Stimulated activated CD8-positive, alpha-beta memory T cell treated with anti-CD3 and anti-CD28 coated beads, Interleukin-7, amount 100 ng/mL, for 24 hours (primary cell): ENCODE results near the gene ABCC4.

ENCODE experiments used
- DNase-seq: peaks from one replicate; pipeline ENCODE4 v3.0.0-alpha.2; 2020; ENCODE audit warnings: low read depth

The ABCC4 gene

DNA sequence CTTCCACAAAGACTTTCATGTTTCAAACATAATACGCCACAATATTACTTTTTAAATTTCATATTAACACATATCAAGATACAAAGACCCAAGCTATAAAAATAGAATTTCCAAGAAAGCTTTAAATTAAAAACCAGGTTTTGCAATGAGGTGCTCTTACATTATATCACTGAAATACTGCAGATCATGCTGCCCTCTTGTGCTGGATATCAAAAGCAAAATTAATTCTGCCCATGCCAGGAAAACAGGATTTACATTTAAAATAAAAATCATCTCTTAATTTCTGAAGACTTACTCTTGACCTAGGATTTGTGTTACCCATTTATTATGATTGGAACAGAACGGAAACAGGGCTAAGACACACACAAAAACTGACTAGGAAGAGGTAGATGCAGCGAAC, 145.0 kb downstream of the ABCC4 start:
- DNase-seq: no peak

DNA sequence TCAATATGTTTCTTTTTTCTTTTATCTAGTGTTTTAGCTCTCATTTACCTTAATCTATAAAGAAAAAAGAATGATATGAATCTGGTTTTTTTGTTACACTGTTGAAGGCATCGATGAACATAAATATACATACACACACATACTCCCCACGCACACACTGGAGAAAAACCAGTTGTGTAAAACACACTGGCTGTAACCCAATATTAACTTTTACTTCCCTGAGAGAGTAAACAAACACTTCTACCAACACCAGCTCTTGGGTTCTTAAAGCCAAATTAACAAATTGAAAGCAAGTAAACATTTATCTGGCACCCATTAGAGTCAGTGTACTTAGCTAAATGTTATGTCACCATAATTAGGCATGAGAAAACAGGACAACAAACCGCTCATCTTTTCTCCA, 145.7 kb downstream of the ABCC4 start:
- no peak for DNase-seq

GRCh38 chr13:95155093-95155492, 146.2 kb downstream of the ABCC4 start:
- no peak for DNase-seq

- DNase-seq: no peak
These were observed 146.8 kb downstream of the ABCC4 start for GRCh38 chr13:95154413-95154886.

DNA sequence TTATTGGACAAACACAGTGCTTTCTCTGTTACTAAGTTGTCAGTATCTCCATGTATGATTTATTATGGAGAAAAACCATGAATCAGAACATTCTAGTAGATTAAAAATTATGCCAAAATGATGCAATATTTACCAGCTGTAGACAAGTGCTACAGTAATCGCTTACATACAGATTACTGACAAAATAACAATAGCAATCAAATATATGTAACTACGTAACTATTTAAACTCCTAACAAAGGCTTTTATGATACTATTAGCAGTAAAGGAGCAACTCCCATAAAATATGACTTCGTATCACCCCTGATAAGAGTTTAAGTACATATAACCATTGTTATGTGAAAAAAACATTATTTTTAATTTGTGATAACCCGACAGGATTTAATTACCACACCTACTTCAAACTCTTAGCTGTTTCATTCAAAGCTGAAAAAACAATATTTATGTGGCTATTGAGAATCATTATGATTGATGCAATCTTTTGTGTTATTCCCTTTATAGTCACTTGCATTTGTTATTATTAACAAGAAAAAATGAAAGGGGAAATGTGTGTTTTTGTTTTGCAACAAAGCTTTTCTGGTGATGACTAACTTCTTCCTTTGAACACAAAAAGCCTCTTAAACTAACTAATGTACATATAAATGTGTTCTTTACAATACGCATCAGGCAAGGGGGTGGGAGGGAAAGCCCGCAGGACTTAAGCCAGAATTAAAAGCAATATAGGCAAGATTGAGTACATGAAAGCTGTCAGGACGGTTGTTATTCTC, 147.4 kb downstream of the ABCC4 start:
- DNase-seq: no peak

DNA sequence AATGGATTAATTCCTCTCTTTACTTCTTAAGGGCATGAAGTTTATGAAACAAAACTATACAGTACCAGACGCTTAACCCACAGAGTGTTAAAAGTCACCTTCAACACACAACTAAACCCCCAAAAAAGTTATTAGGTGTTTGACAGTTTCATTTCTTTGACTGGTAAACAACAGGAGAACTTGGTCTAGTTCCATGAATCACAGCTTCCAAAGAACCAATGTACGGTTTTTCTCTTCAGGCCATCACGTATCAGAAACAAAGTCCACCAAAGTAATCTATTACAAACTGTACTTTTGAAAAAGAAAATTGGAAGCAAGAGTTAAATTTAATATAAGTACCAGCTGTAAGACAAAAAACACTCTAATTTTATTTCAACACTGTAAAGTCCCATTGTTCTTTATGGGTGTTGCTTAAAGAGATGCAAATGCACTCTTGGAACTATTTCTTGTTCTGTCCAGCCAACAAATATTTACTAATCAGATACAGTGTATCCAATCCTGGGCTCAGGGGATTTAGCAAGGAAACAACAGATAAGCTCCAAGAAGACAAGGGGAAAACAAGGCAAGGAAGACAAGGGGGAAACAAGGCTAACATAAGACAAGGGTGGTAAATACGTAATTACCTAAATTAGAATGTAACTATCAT, 149.2 kb downstream of the ABCC4 start:
- no peak for DNase-seq

GRCh38 chr13:95150555-95150954, 150.7 kb downstream of the ABCC4 start:
- no peak for DNase-seq

- no peak for DNase-seq
These were observed 154.8 kb downstream of the ABCC4 start for GRCh38 chr13:95146486-95146885.

GRCh38 chr13:95145587-95145986, 155.7 kb downstream of the ABCC4 start:
- no peak for DNase-seq

DNA sequence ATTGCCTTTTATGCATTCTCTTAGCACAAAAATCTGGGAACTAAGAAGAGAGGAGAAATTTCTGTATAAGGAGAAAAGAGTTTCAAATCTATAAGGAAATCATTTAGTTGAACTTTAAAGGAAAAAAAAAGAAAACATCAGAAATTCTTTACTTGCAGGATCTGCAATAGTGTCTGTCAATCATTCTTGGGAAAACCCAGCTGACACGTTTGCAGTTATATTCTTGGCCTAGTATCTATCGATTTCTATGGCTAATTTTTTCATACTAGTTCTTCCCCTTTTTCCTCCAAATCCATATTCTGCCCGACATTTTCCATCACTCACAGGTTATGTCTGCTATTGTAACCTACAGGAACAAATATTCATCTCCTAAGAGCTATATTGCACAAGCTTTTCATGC, 160.7 kb downstream of the ABCC4 start:
- no peak for DNase-seq

DNA sequence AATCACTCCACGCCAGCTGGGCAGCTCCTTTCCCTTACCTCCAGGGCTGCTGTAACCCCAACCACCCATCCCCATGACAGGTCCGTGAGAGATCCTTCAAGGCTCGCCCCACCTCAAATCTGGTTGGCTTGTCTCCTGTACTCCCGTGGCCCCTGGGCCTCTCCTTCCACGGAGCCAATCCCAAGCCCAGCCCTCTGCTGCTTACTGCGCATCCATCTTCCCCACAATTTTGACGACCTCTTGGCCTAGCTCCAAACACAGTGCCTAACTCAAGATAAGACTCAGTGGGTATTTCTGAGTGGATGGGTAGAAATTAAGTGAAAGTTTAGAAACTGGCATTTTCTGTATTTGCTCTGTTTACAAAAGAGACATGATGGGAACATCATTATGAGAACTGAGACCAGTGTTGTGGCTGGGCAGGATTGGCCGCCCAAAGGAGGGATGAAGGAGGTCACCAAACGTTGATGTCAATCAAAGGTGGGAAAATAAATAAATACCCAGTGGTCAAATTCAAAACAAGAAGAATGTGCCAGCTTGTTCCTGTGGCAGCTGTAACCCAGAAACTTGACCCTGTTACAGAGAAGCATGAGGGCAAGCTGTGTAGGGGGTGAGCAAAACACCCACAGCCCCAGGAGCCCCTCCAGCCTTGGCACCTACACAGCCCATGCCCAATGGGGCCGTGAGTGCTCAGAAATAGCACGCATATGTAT, 162.2 kb downstream of the ABCC4 start:
- no peak for DNase-seq

DNA sequence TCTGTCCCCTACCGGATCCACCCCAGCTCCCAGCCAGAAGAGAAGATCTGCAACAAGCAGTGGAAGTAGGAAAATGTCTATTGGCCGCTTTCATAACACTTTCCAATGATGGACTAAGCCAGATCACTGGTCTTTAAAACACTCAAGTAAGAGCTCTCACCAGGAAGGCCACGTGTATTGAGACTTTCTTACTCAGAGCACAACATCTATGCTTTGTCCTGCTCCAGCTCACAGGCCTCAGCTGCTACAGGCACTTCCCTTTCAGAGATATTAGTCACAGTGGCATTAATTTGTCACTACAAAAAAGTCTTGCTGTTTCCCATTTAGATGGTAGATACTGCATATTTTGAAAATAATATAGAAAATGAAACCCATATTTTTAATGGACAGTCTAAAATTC, 164.2 kb downstream of the ABCC4 start:
- DNase-seq: no peak

DNA sequence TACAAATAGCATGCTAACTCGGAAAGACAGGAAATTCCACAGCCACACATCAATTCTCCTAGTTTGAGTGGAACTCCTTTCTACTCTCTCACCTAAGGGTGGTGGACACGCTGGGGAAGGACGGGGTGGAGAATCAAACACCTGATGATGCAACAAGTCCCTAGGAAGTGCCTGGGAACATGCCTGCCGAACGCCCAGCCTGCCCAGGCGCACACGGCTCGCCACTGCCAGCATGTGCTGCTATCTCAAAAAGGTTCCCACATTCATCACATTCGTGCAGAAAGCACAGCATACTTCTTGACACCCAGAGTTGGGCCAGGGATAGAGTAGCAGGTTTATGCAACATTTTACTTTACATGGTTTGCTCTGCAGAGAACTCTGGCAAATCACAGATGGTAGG, 164.6 kb downstream of the ABCC4 start:
- DNase-seq: no peak

GRCh38 chr13:95133498-95133897, 167.8 kb downstream of the ABCC4 start:
- DNase-seq: no peak

DNA sequence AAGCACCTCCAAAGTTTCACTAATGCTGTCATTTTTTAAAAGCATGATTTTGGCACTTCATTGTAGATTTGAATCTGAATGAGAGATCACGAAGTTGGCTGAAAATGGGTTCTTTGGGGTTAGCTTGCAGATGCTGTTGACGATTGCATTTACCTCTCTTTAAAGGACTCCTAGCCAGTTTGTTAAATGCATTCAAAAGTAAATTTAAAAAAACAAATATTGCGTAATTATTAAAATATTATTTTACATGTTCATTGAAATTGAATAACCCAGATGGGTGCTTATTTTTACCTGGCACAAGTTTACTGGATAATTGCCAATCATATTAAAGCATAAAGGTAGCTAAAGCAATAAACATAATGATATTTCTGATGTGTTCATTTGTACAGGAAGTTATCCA, 172.2 kb downstream of the ABCC4 start:
- DNase-seq: no peak

DNA sequence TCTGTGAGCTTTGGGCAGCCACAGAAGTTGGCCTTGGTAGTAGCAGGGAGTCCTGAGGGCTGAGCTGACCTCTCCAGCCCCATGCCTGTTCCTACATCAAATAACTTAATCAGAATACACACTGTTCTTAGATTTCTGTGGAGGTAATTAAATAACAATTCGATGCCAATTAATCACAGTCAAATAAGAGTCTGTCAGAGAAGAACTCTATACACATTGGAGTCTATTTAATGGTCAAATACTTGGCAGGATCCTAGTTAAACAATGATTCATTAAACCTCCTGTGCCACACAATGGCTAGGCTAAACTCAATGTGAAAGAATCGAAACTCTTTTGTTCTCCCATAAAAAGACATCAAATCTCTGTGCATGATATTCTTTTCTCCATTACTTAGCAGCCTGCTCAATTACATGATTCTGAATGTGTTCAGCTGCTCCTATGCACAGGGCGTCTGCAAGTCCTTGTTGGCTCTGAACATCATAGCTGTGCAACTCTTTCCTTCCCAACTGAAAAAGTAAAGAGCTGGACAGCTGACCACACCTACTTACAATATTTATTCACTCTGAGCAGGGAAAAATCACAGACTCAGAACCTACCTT, 173.1 kb downstream of the ABCC4 start:
- DNase-seq: no peak

- DNase-seq: no peak
These were observed 176.3 kb downstream of the ABCC4 start for GRCh38 chr13:95124959-95125358.

DNA sequence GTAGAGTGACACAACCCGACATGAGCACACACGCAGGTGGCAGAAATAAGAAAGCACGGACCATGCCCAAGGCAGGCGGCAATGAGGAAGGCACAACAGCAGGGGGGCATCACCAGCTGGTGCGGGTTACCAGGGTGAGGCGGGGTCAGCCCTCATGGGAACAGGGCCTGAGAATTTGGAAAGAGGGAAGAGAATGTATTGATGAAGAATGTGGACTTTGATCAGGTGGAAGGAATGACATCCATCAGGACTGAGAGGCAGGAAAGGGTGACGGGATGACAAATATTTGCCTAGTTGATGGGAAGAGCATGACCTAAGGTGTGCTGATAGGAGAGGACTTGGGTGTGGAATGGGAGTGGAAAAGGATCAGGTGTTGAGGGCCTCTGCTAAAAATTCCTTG, 177.5 kb downstream of the ABCC4 start:
- no peak for DNase-seq

DNA sequence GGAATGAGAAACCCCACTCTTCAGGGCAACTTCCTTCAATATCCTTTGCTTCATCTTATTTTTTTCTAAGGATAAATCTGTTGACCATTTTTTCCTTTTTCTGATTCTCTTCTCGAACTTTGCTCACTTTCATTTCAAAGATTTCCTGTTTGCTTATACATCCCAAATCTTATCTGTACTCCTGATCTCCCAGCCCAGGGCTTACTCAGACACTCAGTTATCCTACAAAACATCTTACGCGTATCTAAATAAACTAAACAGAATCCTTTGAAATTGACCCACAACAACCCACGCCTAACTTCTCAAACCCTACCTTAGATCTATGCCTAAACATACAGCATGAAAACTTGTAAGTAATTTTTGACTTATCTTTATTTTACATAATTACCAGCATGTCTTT, 179.2 kb downstream of the ABCC4 start:
- DNase-seq: no peak

DNA sequence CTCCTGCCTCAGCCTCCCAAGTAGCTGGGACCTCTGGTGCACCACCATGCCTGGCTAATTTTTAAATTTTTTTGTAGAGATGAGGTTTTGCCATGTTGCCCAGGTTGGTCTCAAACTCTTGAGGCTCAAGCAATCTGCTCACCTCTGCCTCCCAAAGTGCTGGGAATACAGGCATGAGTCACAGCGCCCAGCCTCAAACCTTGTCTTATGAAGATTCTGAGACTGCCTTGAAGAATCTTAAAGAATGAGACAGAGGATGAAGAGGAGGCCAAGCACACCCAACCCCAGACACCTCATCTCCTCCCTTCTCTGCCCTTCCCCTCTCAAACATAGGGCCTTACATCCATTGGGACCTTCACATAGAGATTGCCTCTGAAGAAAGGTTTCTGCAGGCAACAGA, 179.7 kb downstream of the ABCC4 start:
- no peak for DNase-seq

DNA sequence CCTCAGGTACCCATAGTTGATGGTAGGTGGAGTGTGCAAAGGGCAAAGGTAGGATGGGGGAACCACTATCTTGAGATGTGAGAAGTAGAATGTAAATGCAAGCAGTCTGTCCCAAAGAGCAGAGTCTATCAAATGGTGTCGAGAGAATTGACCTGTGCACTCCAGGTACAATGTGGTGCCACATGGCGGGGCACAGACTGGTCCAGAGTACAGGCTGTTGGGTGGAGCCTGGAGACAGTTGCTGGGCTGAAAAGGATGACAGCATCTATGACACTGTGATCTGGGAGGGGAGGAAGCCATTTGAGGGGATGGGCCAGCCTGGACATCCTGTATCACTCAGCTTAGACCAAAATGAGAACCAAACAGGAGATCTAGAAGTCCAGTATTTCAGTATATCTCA, 180.6 kb downstream of the ABCC4 start:
- no peak for DNase-seq

GRCh38 chr13:95118541-95119324, 182.5 kb downstream of the ABCC4 start:
- DNase-seq: no peak
